Loucy (cell line): ENCODE data around the gene KLHL25.

ENCODE experiments used
- H2AFZ ChIP-seq: fragments of 200-600 bp; sonication (generic); 2 replicates; pipeline ENCODE4 v1.6.0; 2016; ENCODE audit warnings: antibody characterized with exemption, mild to moderate bottlenecking, low read length, moderate library complexity
- H3F3A ChIP-seq: fragments of 200-600 bp; 2 replicates; pipeline ENCODE4 v1.6.0; 2016; ENCODE audit warnings: antibody characterized with exemption, low read depth, mild to moderate bottlenecking
- H3K27me3 ChIP-seq: fragments of 200-600 bp; sonication (generic); 2 replicates; pipeline ENCODE4 v1.6.1; 2014; ENCODE audit warnings: low read length, mild to moderate bottlenecking; ENCODE audit not compliant: insufficient read depth, poor library complexity, severe bottlenecking
- H3K36me3 ChIP-seq: fragments of 200-600 bp; sonication (generic); 2 replicates; pipeline ENCODE4 v1.6.1; 2016; ENCODE audit warnings: low read length; ENCODE audit not compliant: insufficient read depth
- H3K4me1 ChIP-seq: fragments of 200-600 bp; sonication (generic); 2 replicates; pipeline ENCODE4 v1.5.1; 2014; ENCODE audit warnings: low read length, mild to moderate bottlenecking; ENCODE audit not compliant: insufficient read depth, poor library complexity, severe bottlenecking
- H3K4me2 ChIP-seq: fragments of 200-600 bp; sonication (generic); 2 replicates; pipeline ENCODE4 v1.6.0; 2014; ENCODE audit warnings: antibody characterized with exemption, low read length, low read depth, mild to moderate bottlenecking; ENCODE audit not compliant: poor library complexity, severe bottlenecking
- H3K4me3 ChIP-seq: fragments of 200-600 bp; sonication (generic); 2 replicates; pipeline ENCODE4 v1.5.1; 2014; ENCODE audit warnings: low read length, mild to moderate bottlenecking, mixed read lengths; ENCODE audit not compliant: poor library complexity, severe bottlenecking
- H3K79me2 ChIP-seq: fragments of 200-600 bp; sonication (generic); 2 replicates; pipeline ENCODE4 v1.6.1; 2014; ENCODE audit warnings: low read length; ENCODE audit not compliant: insufficient read depth
- H3K9ac ChIP-seq: fragments of 200-600 bp; sonication (generic); 2 replicates; pipeline ENCODE4 v1.6.0; 2014; ENCODE audit warnings: mild to moderate bottlenecking, low read depth, low read length, moderate library complexity; ENCODE audit not compliant: poor library complexity, severe bottlenecking
- H3K9me2 ChIP-seq: fragments of 200-600 bp; sonication (generic); replicated peaks from 2 replicates; pipeline ENCODE4 v1.6.1; 2016; ENCODE audit warnings: low read depth, low read length, mixed read lengths
- H3K9me3 ChIP-seq: fragments of 200-600 bp; sonication (generic); 2 replicates; pipeline ENCODE4 v1.6.1; 2014; ENCODE audit warnings: mild to moderate bottlenecking, antibody characterized with exemption, low read length, low read depth; ENCODE audit not compliant: insufficient read depth
- H4K20me1 ChIP-seq: fragments of 200-600 bp; sonication (generic); 2 replicates; pipeline ENCODE4 v1.6.0; 2014; ENCODE audit warnings: antibody characterized with exemption, low read length, mild to moderate bottlenecking; ENCODE audit not compliant: insufficient read depth, poor library complexity, severe bottlenecking
- CTCF ChIP-seq: fragments of 200-600 bp; sonication (generic); conservative IDR thresholded peaks from 2 replicates; pipeline ENCODE4 v1.5.1; 2014; ENCODE audit warnings: mild to moderate bottlenecking, antibody characterized with exemption, low read length
- EZH2phosphoT487 ChIP-seq: fragments of 200-600 bp; IDR thresholded peaks from 2 replicates; pipeline ENCODE4 v1.6.1; 2018; ENCODE audit warnings: antibody characterized with exemption, mild to moderate bottlenecking, moderate library complexity, borderline replicate concordance

KLHL25 gene

DNA sequence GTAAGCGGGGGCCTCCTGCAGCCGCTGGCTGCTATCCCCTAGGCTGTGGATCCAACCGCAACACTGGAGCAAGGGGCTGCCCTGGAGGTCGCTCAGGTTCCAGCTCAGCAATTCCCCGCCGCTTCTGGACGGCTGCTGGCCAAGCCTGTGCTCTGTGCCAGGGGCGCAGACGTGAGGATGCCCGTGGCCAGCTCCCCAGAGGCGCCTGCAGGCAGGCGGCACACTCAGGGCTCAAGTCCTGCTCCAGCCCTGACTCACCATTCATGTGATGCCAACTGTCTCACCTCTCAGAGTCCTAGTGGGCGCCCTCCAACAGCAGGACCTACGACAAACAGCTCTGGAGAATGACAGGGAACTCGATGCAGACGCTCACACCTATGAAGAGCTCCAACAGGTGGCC is 31.6 kb downstream of the KLHL25 start:
- H2AFZ ChIP-seq = no peak overlapping the region
- no peaks in the 10 kb centered on the region for H3F3A ChIP-seq
- H3K9me2 ChIP-seq = no peaks in the 10 kb centered on the region
- H3K9ac ChIP-seq = no peak overlapping the region
- H3K4me1 ChIP-seq = no peaks in the 10 kb centered on the region
- no peaks in the 10 kb centered on the region for H4K20me1 ChIP-seq
- no peaks in the 10 kb centered on the region for H3K27me3 ChIP-seq
- no peaks in the 10 kb centered on the region for H3K9me3 ChIP-seq
- TF ChIP-seq CTCF (no peak), EZH2phosphoT487 (no peak)
- H3K36me3 ChIP-seq = peaks cover 11% of the 10 kb centered on the region; the same call in 1 of the 2 replicates
- H3K4me3 ChIP-seq = no peak overlapping the region
- no peak overlapping the region for H3K4me2 ChIP-seq
- H3K79me2 ChIP-seq = no peaks in the 10 kb centered on the region

GRCh38 chr15:85762756-85763127 is 32.0 kb downstream of the KLHL25 start:
- Histone ChIP-seq H3F3A (no peaks in the 10 kb centered on the region), H3K4me1 (no peaks in the 10 kb centered on the region), H3K9ac (no peak overlapping the region), H3K4me2 (no peak overlapping the region), H4K20me1 (no peaks in the 10 kb centered on the region), H3K36me3 (peaks cover 11% of the 10 kb centered on the region; the same call in 1 of the 2 replicates), H3K27me3 (no peaks in the 10 kb centered on the region), H2AFZ (no peak overlapping the region), H3K9me2 (no peaks in the 10 kb centered on the region), H3K79me2 (no peaks in the 10 kb centered on the region), H3K9me3 (no peaks in the 10 kb centered on the region), H3K4me3 (no peak overlapping the region)
- no peak for TF ChIP-seq CTCF

DNA sequence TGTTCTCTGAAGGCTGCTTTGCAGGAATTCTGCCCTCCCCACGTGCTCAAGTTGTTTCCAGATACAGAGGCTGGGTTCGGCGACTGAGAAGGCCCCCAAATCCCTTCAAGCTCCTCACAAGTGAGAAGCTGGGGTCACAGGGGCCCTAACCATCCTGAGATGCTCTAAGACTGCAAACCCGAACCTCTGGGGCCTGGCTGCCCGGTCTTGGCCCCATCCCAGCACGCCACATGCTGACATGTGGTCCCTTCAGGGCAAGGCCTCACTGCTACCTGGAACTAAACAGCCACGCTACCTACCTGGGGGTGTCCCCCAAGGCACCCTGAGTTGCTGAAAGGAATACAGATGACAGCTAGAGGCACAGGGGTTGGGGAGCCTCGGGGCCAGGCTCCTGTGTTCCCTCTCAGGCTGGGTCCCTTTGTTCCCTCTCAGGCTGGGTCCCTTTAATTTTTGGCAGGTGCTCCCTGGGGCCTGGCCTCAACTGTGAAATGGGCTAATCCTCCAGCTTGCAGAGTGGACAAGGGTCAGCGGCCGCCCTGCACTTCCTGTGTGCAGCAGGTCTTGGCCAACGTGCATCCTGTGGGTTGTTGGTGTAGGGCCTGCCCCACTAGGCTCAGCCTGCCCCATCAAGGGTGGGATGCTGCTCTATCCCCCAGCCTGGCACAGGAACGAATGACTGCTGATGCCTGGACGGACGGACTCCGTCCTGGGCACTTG is 32.5 kb downstream of the KLHL25 start:
- H3K4me2 ChIP-seq = no peak overlapping the region
- H3K9me2 ChIP-seq = no peaks in the 10 kb centered on the region
- H3K27me3 ChIP-seq = no peaks in the 10 kb centered on the region
- H3K9ac ChIP-seq = no peak overlapping the region
- no peaks in the 10 kb centered on the region for H3K4me1 ChIP-seq
- H3K4me3 ChIP-seq = no peak overlapping the region
- H3K9me3 ChIP-seq = no peaks in the 10 kb centered on the region
- no peaks in the 10 kb centered on the region for H3F3A ChIP-seq
- H3K79me2 ChIP-seq = no peaks in the 10 kb centered on the region
- peaks cover 11% of the 10 kb centered on the region; the same call in 1 of the 2 replicates for H3K36me3 ChIP-seq
- H4K20me1 ChIP-seq = no peaks in the 10 kb centered on the region
- no peak for TF ChIP-seq CTCF
- TF ChIP-seq EZH2phosphoT487 = no peak
- H2AFZ ChIP-seq = no peak overlapping the region
